ENCODE data around the gene SGMS1.

Gene SGMS1

GRCh38 chr10:50619882-50620281, 3.9 kb downstream of the SGMS1 start:
- no peak for TF ChIP-seq POLR2AphosphoS5 (IDR thresholded peaks at IDR 0.05; ENCODE audit: low read depth, low read length)
- TF ChIP-seq REST (IDR thresholded peaks at IDR 0.05; ENCODE audit: insufficient read depth in 1 of 2, low read depth in 2 of 2, low read length in 2 of 2) = no peak
- TF ChIP-seq FOXP2 (optimal IDR thresholded peaks at IDR 0.05; ENCODE audit: borderline replicate concordance, extremely low read depth, extremely low read length, insufficient read depth) = no peak
- TF ChIP-seq TAF1 (IDR thresholded peaks at IDR 0.05; ENCODE audit: borderline replicate concordance, insufficient read depth, low read length) = no peak
- TF ChIP-seq SIN3A (IDR thresholded peaks at IDR 0.05; ENCODE audit: borderline replicate concordance, insufficient read depth, low read length) = no peak

- no peak for TF ChIP-seq FOXP2 (optimal IDR thresholded peaks at IDR 0.05; ENCODE audit: borderline replicate concordance, extremely low read depth, extremely low read length, insufficient read depth)
- TF ChIP-seq TAF1 (IDR thresholded peaks at IDR 0.05; ENCODE audit: borderline replicate concordance, insufficient read depth, low read length) = no peak
- no peak for TF ChIP-seq SIN3A (IDR thresholded peaks at IDR 0.05; ENCODE audit: borderline replicate concordance, insufficient read depth, low read length)
These were observed 4.6 kb downstream of the SGMS1 start for GRCh38 chr10:50619166-50619565.

GRCh38 chr10:50618624-50619023, 5.1 kb downstream of the SGMS1 start:
- TF ChIP-seq SIN3A (IDR thresholded peaks at IDR 0.05; ENCODE audit: borderline replicate concordance, insufficient read depth, low read length) = no peak
- no peak for TF ChIP-seq FOXP2 (optimal IDR thresholded peaks at IDR 0.05; ENCODE audit: borderline replicate concordance, extremely low read depth, extremely low read length, insufficient read depth)
- no peak for TF ChIP-seq POLR2AphosphoS5 (IDR thresholded peaks at IDR 0.05; ENCODE audit: low read depth, low read length)
- TF ChIP-seq REST (IDR thresholded peaks at IDR 0.05; ENCODE audit: insufficient read depth in 1 of 2, low read depth in 2 of 2, low read length in 2 of 2) = no peak
- no peak for TF ChIP-seq TAF1 (IDR thresholded peaks at IDR 0.05; ENCODE audit: borderline replicate concordance, insufficient read depth, low read length)

GRCh38 chr10:50615658-50616057, 8.1 kb downstream of the SGMS1 start:
- no peak for TF ChIP-seq FOXP2 (optimal IDR thresholded peaks at IDR 0.05; ENCODE audit: borderline replicate concordance, extremely low read depth, extremely low read length, insufficient read depth)
- TF ChIP-seq POLR2AphosphoS5 (IDR thresholded peaks at IDR 0.05; ENCODE audit: low read depth, low read length) = no peak
- TF ChIP-seq TAF1 (IDR thresholded peaks at IDR 0.05; ENCODE audit: borderline replicate concordance, insufficient read depth, low read length) = no peak

- TF ChIP-seq FOXP2 (optimal IDR thresholded peaks at IDR 0.05; ENCODE audit: borderline replicate concordance, extremely low read depth, extremely low read length, insufficient read depth) (no peak), REST (IDR thresholded peaks at IDR 0.05; ENCODE audit: insufficient read depth in 1 of 2, low read depth in 2 of 2, low read length in 2 of 2) (no peak), POLR2AphosphoS5 (IDR thresholded peaks at IDR 0.05; ENCODE audit: low read depth, low read length) (no peak), TAF1 (IDR thresholded peaks at IDR 0.05; ENCODE audit: borderline replicate concordance, insufficient read depth, low read length) (no peak), SIN3A (IDR thresholded peaks at IDR 0.05; ENCODE audit: borderline replicate concordance, insufficient read depth, low read length) (no peak)
These were observed 9.2 kb downstream of the SGMS1 start for GRCh38 chr10:50614444-50615137.

- TF ChIP-seq REST (IDR thresholded peaks at IDR 0.05; ENCODE audit: insufficient read depth in 1 of 2, low read depth in 2 of 2, low read length in 2 of 2) (no peak), POLR2AphosphoS5 (IDR thresholded peaks at IDR 0.05; ENCODE audit: low read depth, low read length) (no peak), SIN3A (IDR thresholded peaks at IDR 0.05; ENCODE audit: borderline replicate concordance, insufficient read depth, low read length) (no peak), FOXP2 (optimal IDR thresholded peaks at IDR 0.05; ENCODE audit: borderline replicate concordance, extremely low read depth, extremely low read length, insufficient read depth) (no peak), TAF1 (IDR thresholded peaks at IDR 0.05; ENCODE audit: borderline replicate concordance, insufficient read depth, low read length) (no peak)
These were observed 9.9 kb downstream of the SGMS1 start for GRCh38 chr10:50613726-50614443.
